Measurements from ENCODE around the gene ETV3.

- no peak for TF ChIP-seq CTCF (IDR thresholded peaks at IDR 0.05)
- TF ChIP-seq REST (IDR thresholded peaks at IDR 0.05; ENCODE audit: insufficient read depth in 1 of 2, low read depth in 2 of 2, low read length in 1 of 2) = no peak
- no peak for TF ChIP-seq SIN3A (IDR thresholded peaks at IDR 0.05; ENCODE audit: borderline replicate concordance, insufficient read depth, low read depth, low read length)
Measured at GRCh38 chr1:157134442-157134841, 3.8 kb downstream of the ETV3 start.

All from Panc1 (cell line).